Measurements from ENCODE around the gene EXOC7. TPM values are rescaled to one million over a fixed set of nuclear protein-coding genes. Genes with fewer than 3 reads are reported as not detected.
A peak's percentile ranks its signal among the peaks of the same experiment; 100 is the strongest.

The EXOC7 gene, protein sequence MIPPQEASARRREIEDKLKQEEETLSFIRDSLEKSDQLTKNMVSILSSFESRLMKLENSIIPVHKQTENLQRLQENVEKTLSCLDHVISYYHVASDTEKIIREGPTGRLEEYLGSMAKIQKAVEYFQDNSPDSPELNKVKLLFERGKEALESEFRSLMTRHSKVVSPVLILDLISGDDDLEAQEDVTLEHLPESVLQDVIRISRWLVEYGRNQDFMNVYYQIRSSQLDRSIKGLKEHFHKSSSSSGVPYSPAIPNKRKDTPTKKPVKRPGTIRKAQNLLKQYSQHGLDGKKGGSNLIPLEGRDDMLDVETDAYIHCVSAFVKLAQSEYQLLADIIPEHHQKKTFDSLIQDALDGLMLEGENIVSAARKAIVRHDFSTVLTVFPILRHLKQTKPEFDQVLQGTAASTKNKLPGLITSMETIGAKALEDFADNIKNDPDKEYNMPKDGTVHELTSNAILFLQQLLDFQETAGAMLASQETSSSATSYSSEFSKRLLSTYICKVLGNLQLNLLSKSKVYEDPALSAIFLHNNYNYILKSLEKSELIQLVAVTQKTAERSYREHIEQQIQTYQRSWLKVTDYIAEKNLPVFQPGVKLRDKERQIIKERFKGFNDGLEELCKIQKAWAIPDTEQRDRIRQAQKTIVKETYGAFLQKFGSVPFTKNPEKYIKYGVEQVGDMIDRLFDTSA
- 10 to 100 TPM; 40.8 to 64.9 (median 54.0) TPM for polyA plus RNA-seq (ENCODE audit: low read depth in 6 of 6)

DNA sequence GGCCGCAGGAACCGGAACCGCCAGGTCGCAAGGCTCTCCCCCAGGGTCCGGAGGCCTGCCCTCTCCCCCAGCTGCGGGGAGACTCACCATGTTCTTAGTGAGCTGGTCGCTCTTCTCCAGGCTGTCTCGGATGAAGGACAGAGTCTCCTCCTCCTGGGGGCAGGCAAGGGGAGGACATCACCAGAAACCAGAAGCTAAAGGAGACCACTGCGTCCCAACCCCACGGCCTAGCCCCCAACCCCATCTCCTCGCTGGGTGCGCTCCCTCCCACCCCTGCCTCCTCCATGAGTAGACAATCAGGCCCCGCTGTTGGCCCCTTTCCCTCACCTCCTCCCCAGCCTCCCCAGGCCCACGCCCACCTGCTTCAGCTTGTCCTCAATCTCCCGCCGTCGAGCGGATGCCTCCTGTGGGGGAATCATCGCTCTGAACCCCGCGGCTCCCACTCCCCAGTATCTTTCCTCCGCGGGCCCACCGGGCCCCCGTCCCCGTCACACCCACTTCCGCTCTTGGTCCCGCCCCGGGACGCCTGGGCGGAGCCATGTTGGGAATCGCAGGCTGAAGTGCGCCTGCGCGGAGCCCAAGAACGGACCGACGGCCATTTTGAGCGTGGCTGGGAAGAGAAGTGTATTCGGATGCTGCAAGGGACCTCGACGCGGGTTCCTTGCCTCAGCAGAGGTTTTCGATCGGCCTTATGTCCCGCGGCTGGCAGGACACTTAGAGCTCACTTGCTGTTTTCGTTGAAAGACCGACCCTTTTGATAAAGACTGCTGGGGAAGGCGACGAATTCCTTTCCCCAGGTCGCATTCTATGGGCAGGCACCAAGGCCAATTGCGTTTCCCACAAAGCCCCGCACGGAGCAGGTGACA, at the start of gene EXOC7:
Gene EXOC7 (minus strand): TSS at position 514 of the 866 bp plus-strand sequence. CDS start 95 bp downstream, at position 419.
- no peaks in the 10 kb centered on the region for H3K9me3 Mint-ChIP-seq
- peaks cover 7 to 13% of the 10 kb centered on the region in 2 donors for H3K36me3 Mint-ChIP-seq
- H3K4me1 Mint-ChIP-seq = peaks cover 12 to 37% (median 28%) of the 10 kb centered on the region in 3 donors
- H3K4me3 Mint-ChIP-seq = peak within 1 kb of the TSS; percentile 87 to 99 (median 96)
- ATAC-seq (ENCODE audit: low read depth in 2 of 2) (peak; percentile 91 to 92), DNase-seq (peak; percentile 92)
- no peaks in the 10 kb centered on the region for H3K27me3 Mint-ChIP-seq
- peak within 1 kb of the TSS; percentile 93 to 99 (median 96) for H3K27ac Mint-ChIP-seq

DNA sequence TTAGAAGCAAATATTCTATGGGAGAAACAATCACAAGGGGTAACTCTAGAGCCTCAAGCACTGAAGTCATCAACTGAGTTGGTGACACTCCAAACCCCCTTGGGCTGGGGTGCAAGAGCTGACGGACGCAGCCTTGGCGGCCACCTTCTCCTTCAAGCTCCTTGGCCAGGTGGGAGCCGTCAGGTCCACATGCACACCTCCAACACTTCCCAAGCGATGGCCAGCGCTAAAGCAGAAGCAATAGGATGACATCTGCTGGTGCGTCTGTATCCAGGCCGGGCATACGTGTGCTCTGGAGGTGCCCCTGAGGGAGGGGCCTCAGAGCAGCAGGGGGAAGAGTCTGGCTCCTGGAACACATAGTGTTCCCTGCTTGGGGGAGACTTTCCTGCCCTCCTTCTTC, 49.6 kb upstream of the EXOC7 start:
- DNase-seq (no peak), ATAC-seq (ENCODE audit: low read depth in 2 of 2) (no peak)
- H3K36me3 Mint-ChIP-seq = no peaks in the 10 kb centered on the region
- peaks cover 0 to 19% (median 18%) of the 10 kb centered on the region in 3 donors for H3K27me3 Mint-ChIP-seq
- no peak overlapping the region for H3K27ac Mint-ChIP-seq
- H3K9me3 Mint-ChIP-seq = peaks cover 0 to 1% (median 0%) of the 10 kb centered on the region in 7 donors
- H3K4me1 Mint-ChIP-seq = peaks cover 0 to 5% (median 2%) of the 10 kb centered on the region in 3 donors
- H3K4me3 Mint-ChIP-seq = no peak overlapping the region

DNA sequence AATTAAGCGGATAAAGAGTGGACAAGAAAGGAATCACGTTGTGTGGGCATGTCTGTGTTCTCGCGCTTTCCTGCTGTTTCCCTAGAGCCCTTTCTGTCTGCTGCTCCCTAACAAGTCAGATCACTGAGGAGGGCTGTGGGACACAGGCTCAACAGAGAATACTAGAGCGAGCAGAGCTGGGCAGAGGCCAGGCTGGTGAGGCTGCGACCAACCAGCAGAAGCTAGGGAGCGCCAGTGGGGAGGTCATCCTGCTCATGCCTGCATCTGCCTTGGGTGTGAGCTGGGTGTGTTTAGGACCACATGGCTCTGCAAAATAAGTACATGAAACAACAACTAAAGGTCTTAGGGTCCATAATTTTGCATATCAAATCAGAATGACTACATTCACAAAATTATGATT, 49.0 kb upstream of the EXOC7 start:
- peaks cover 0 to 13% (median 12%) of the 10 kb centered on the region in 3 donors for H3K27me3 Mint-ChIP-seq
- H3K4me3 Mint-ChIP-seq = no peak overlapping the region
- DNase-seq (no peak), ATAC-seq (ENCODE audit: low read depth in 2 of 2) (no peak)
- no peak overlapping the region for H3K27ac Mint-ChIP-seq
- H3K36me3 Mint-ChIP-seq = no peaks in the 10 kb centered on the region
- H3K4me1 Mint-ChIP-seq = peaks cover 0 to 5% (median 4%) of the 10 kb centered on the region in 3 donors
- peaks cover 0 to 1% (median 0%) of the 10 kb centered on the region in 7 donors for H3K9me3 Mint-ChIP-seq

DNA sequence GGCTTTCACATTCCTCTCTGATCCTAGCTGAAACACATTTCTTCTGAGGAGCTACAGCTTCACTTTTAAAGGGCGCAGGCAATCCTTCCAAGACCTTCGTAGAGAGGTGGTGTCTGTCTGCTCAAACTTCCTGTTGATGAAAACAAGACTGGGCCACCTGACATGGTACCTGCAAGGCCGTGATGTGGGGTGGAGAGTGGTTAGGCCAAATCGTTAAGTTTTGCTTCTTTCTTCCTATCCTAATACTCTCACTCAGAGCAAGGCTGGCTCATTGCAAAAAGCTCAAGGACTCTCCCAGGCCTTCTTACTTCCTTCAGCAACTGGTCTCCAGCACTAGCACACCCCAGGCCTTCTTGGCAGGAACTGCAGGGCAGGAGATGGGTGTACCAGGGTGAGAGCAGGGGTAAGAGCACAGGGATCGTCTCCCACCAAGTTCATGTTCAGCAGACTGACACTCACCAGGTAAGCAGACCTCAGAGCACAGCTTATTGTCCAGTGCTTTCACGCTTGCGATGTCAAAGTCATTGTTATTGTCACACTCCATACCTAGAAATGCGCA, 48.4 kb upstream of the EXOC7 start:
- Mint-ChIP-seq H3K27me3 (peaks cover 0 to 7% (median 5%) of the 10 kb centered on the region in 3 donors), H3K36me3 (no peaks in the 10 kb centered on the region), H3K9me3 (peaks cover 0 to 1% (median 0%) of the 10 kb centered on the region in 7 donors), H3K27ac (peak overlapping the region in 2 of 6 donors; percentile 6 to 32), H3K4me1 (peaks cover 0 to 11% (median 10%) of the 10 kb centered on the region in 3 donors), H3K4me3 (no peak overlapping the region)
- ATAC-seq (ENCODE audit: low read depth in 2 of 2) (no peak), DNase-seq (no peak)

DNA sequence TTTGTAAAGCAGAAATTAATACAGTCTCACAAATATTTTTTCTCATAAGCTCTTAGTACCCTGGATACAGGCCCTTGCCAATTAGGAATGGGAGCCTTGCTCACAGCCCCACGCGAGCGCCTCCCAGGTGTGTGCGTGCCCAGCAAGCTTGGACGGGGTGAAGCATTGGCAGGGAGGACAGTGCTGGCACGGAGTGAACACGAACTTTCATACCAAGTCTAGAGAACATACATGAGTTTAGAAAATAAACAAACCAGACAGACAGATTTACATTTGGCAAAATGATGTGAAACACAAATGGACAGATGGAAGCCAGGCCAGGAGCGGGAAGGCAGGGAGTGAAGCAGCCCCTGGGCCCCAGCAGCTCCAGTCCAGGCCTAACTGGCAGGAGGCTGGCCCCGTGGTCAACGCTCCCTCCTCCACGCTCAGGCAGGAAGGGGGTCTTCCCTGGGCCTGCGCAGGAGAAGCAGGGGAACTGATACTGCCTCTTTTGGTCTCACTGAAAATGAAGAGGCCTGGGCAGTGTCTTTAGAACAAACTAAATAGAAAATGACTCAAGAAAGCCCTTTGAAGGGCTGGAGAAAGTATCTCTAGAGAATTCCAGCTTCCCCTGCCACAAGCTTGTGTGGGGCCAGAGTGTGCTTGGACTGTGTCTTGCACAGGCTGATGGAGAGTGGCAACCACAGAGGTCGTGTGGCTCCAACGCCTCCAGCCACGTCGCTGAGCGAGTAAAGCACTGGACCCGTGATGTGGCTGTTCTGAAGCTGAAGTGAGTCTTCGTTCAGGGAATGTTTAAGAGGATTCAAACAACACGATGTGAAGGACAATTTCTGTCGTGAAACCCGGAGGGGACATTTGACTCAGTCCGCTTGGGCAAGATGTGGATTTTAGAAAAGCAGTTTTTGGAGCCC, 47.4 kb upstream of the EXOC7 start:
- peaks cover 0 to 1% (median 0%) of the 10 kb centered on the region in 7 donors for H3K9me3 Mint-ChIP-seq
- no peaks in the 10 kb centered on the region for H3K36me3 Mint-ChIP-seq
- DNase-seq (no peak), ATAC-seq (ENCODE audit: low read depth in 2 of 2) (no peak)
- H3K4me1 Mint-ChIP-seq = peaks cover 7 to 22% (median 20%) of the 10 kb centered on the region in 3 donors
- no peak overlapping the region for H3K4me3 Mint-ChIP-seq
- no peak overlapping the region for H3K27ac Mint-ChIP-seq
- H3K27me3 Mint-ChIP-seq = no peaks in the 10 kb centered on the region

DNA sequence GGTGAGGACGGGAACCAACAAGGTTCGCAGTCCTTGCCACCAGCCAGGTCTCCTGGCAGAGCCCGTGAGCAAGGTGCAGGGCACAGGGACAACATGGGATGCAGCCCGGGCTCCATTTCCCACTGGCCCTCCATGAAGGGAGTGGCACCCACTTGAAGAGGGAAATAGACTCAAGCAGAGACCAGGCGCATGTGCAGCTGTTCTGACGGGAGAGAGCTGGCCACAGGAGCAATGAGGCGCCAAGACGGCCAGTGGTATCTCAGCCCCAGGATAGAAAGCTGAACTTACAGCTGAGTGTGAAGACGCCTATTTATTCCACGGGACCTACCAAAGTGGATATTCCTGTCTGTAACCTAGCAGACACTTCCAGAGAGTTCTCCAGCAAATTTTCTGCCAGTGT, 45.6 kb upstream of the EXOC7 start:
- Mint-ChIP-seq H3K4me3 (no peak overlapping the region), H3K4me1 (peaks cover 21 to 37% (median 36%) of the 10 kb centered on the region in 3 donors), H3K9me3 (peaks cover 0 to 1% (median 0%) of the 10 kb centered on the region in 7 donors), H3K27ac (peak overlapping the region in 2 of 6 donors; percentile 57 to 59), H3K36me3 (no peaks in the 10 kb centered on the region), H3K27me3 (no peaks in the 10 kb centered on the region)
- no peak for DNase-seq
- no peak for ATAC-seq (ENCODE audit: low read depth in 2 of 2)

DNA sequence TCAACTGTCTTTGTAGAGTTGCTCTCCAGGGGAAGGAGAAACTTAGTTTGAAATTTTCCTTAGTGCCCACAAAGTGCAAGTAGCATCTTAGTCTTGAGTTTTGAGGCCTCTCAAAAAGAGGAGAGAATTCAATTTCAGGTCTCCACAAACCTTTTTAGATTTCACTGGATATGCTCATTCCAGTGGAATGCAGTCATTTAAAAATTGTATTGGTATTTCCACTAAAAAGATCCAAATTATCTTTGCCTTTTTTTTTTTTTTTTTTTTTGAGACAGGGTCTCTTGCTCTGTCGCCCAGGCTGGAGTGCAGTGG, 44.4 kb upstream of the EXOC7 start:
- no peaks in the 10 kb centered on the region for H3K36me3 Mint-ChIP-seq
- H3K27ac Mint-ChIP-seq = peak overlapping the region in 1 of 6 donors; percentile 42
- ATAC-seq (ENCODE audit: low read depth in 2 of 2) (no peak), DNase-seq (no peak)
- H3K27me3 Mint-ChIP-seq = no peaks in the 10 kb centered on the region
- no peak overlapping the region for H3K4me3 Mint-ChIP-seq
- peaks cover 0 to 1% (median 0%) of the 10 kb centered on the region in 7 donors for H3K9me3 Mint-ChIP-seq
- H3K4me1 Mint-ChIP-seq = peaks cover 27 to 50% (median 42%) of the 10 kb centered on the region in 3 donors

DNA sequence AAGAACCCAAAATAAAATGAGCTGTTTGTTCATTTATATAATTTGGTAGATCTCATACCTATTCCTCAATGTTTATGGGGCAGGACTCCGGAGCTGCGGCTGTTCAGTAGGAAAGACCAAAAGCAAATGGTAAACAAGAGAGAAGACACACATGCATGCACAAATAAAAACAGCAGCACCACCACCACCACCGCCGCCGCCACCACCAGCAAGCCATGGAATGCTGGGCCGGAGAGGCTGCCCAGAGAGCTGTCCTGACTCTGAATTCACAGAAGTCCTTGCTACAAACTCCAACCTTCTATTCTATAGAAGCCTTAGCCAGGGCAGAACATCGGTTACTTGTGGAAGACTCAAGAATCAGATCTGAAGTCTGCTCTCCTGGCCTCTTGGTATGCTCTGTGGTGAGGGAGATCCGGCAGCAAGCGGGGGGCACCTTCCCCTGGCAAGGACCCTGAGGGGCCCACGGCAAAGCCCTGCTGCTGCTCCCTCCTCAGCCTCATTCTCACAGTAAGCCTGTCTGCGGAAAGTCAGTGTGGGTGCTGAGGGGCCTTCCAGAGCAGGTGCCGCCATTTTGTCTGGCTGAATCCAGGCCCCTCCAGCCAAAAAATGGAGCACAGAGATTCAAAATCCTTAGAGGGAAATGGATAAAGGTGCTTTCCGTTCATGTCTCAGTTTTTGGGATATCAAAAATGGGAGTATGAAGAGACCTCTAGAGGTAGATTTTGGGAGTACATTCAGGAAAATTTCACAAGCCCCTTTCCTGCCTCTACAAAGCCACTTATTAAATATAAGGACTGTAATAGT, 43.8 kb upstream of the EXOC7 start:
- Mint-ChIP-seq H3K27me3 (no peaks in the 10 kb centered on the region), H3K9me3 (peaks cover 0 to 1% (median 0%) of the 10 kb centered on the region in 7 donors), H3K4me1 (peaks cover 33 to 55% (median 48%) of the 10 kb centered on the region in 3 donors), H3K27ac (peak overlapping the region in 5 of 6 donors; percentile 39 to 95 (median 56)), H3K4me3 (peak overlapping the region in 2 of 8 donors; percentile 30 to 70), H3K36me3 (no peaks in the 10 kb centered on the region)
- DNase-seq (no peak), ATAC-seq (ENCODE audit: low read depth in 2 of 2) (no peak)

DNA sequence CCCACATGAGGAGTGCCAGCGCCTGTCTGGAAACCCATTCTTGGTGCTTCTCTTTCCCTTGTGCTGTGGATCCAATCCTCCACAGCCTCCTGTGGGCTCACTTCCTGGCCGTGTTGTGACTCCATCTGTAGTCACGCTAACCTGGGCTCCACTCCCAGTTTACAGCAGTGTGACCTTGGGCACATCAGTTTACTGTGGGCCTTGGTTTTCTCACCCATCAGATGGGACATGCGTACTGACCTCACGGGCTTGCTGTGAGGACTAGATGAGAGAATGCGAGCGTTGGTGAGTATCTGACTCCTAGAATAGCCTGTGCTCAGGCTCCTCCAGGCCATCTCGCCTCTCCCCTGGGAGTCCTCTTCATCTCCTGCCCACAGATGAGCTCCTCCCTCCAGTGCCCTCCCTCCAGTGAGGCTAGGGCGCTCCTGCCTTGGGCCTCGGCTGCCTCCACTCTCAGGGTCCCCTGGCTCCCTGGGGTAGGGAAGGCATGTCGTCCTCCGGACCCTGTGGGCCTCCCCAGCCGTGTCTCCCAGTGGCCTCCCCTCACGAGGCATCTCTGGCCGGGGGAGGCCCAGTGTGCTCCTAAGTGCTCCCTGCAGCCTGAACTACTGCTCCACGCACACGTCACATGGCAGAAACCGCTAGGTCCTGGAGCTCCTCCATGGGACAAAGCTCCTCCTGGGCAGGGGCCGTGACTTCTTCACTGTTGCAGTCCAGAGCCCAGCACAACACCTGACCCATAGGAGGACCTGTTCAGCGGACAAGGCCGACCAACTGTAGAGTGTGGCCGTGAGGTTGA, 42.7 kb upstream of the EXOC7 start:
- DNase-seq (no peak), ATAC-seq (ENCODE audit: low read depth in 2 of 2) (no peak)
- peaks cover 39 to 63% (median 60%) of the 10 kb centered on the region in 3 donors for H3K4me1 Mint-ChIP-seq
- H3K4me3 Mint-ChIP-seq = peak overlapping the region; percentile 65 to 93 (median 76)
- no peaks in the 10 kb centered on the region for H3K27me3 Mint-ChIP-seq
- H3K27ac Mint-ChIP-seq = peak overlapping the region; percentile 1 to 96 (median 92)
- H3K36me3 Mint-ChIP-seq = no peaks in the 10 kb centered on the region
- H3K9me3 Mint-ChIP-seq = peaks cover 0 to 1% (median 0%) of the 10 kb centered on the region in 7 donors

DNA sequence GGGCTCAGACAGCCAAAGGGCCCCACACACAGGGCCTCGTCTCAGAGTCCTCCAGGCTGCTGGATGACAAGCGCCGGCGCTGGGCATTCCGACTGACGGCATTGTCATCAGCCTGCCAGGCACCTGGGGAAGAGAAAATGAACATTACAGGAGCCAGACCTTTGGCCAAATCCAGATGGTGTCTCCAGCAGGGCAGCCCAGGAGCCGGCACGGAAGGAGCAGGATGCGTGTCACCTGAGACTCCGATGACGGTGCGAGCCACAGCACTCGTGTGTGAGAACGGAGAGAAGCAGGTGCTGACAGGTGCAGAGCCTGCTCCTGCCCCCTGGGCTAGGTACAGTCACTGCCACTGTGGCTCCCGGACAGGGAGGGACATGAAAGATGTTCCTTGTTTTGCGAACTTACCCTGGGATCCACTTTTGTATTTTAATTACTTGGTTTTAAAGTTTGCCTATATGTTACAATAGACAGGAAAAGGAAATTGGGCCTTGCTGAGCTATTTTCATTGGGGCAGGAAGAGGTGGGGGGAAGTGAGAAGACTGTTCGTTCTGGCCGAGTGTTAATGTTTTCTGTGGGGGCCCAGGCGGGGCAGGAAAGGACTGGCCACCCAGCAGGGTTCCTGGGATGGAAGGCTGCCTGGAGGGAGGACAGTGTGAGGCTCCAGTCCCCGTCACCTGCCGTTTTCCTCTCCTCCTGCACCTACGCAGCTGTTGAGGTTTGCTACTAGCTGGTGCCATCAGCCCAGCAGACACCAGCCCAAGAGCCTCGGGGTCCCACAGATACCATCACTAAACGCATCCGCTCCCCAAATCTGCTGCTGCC, 41.9 kb upstream of the EXOC7 start:
- DNase-seq = peak; percentile 59
- H3K27ac Mint-ChIP-seq = peak overlapping the region; percentile 39 to 96 (median 92)
- H3K27me3 Mint-ChIP-seq = peaks cover 0 to 3% (median 0%) of the 10 kb centered on the region in 3 donors
- peak overlapping the region; percentile 65 to 93 (median 76) for H3K4me3 Mint-ChIP-seq
- H3K36me3 Mint-ChIP-seq = no peaks in the 10 kb centered on the region
- peaks cover 43 to 69% (median 65%) of the 10 kb centered on the region in 3 donors for H3K4me1 Mint-ChIP-seq
- peak; percentile 45 to 51 for ATAC-seq (ENCODE audit: low read depth in 2 of 2)
- peaks cover 0 to 1% (median 0%) of the 10 kb centered on the region in 7 donors for H3K9me3 Mint-ChIP-seq

Data from naive B cell (primary cell).